HepG2 (cell line): ENCODE data around the gene ZSCAN26. TPM values are rescaled to one million over a fixed set of nuclear protein-coding genes. Genes with fewer than 3 reads are reported as not detected.

Source experiments
- AFF4 ChIP-seq: sonication (generic); formaldehyde crosslinking; IDR thresholded peaks from 2 replicates; pipeline ENCODE4 v1.4.0; 2020; ENCODE audit warnings: missing genetic modification reagents
- CCAR2 ChIP-seq: fragments of 200-400 bp; formaldehyde crosslinking; optimal IDR thresholded peaks from 2 replicates; pipeline ENCODE3; 2018; ENCODE audit warnings: low read depth, mild to moderate bottlenecking, low read length, moderate library complexity
- CEBPG ChIP-seq: IDR thresholded peaks from 2 replicates; pipeline ENCODE4 v1.6.1; 2016
- RFX5 ChIP-seq: IDR thresholded peaks from 2 replicates; pipeline ENCODE4 v1.6.1; 2011; ENCODE audit warnings: low read depth, low read length, improper control_type of control experiment
- RXRB ChIP-seq: IDR thresholded peaks from 2 replicates; pipeline ENCODE4 v1.6.1; 2016; ENCODE audit warnings: borderline replicate concordance, missing genetic modification reagents, missing compliant biosample characterization
- SCMH1 ChIP-seq: sonication (generic); formaldehyde crosslinking; IDR thresholded peaks from 2 replicates; pipeline ENCODE4 v1.9.0; 2021; ENCODE audit warnings: missing genetic modification reagents, mild to moderate bottlenecking, borderline replicate concordance
- TBP ChIP-seq: sonication (generic); formaldehyde crosslinking; IDR thresholded peaks from 2 replicates; pipeline ENCODE4 v1.5.0; 2020; ENCODE audit warnings: missing genetic modification reagents
- TP53 ChIP-seq: sonication (generic); formaldehyde crosslinking; conservative IDR thresholded peaks from 2 replicates; pipeline ENCODE4 v1.4.0; 2020; ENCODE audit warnings: missing genetic modification reagents
- ZBTB1 ChIP-seq: sonication (generic); formaldehyde crosslinking; IDR thresholded peaks from 2 replicates; pipeline ENCODE4 v1.4.0; 2020; ENCODE audit warnings: missing genetic modification reagents, borderline replicate concordance
- ZC3H13 ChIP-seq: sonication (generic); formaldehyde crosslinking; IDR thresholded peaks from 2 replicates; pipeline ENCODE4 v1.8.1; 2023; ENCODE audit warnings: mild to moderate bottlenecking, missing genetic modification reagents, moderate library complexity
- ZFP36L1 ChIP-seq: sonication (generic); formaldehyde crosslinking; IDR thresholded peaks from 2 replicates; pipeline ENCODE4 v1.8.0; 2022; ENCODE audit warnings: mild to moderate bottlenecking, missing genetic modification reagents, moderate library complexity
- ZNF225 ChIP-seq: sonication (generic); formaldehyde crosslinking; IDR thresholded peaks from 2 replicates; pipeline ENCODE4 v1.4.0; 2020; ENCODE audit warnings: mild to moderate bottlenecking, missing genetic modification reagents
- ZNF280B ChIP-seq: sonication (generic); formaldehyde crosslinking; IDR thresholded peaks from 2 replicates; pipeline ENCODE4 v1.5.0; 2020; ENCODE audit warnings: missing genetic modification reagents, mild to moderate bottlenecking, borderline replicate concordance
- ZNF34 ChIP-seq: sonication (generic); formaldehyde crosslinking; IDR thresholded peaks from 2 replicates; pipeline ENCODE4 v1.4.0; 2020; ENCODE audit warnings: mild to moderate bottlenecking, missing genetic modification reagents, borderline replicate concordance
- ZNF556 ChIP-seq: sonication (generic); formaldehyde crosslinking; IDR thresholded peaks from 2 replicates; pipeline ENCODE4 v1.4.0; 2020; ENCODE audit warnings: mild to moderate bottlenecking, missing genetic modification reagents, borderline replicate concordance
- ZNF670 ChIP-seq: sonication (generic); formaldehyde crosslinking; IDR thresholded peaks from 2 replicates; pipeline ENCODE4 v1.8.0; 2022; ENCODE audit warnings: mild to moderate bottlenecking, missing genetic modification reagents, borderline replicate concordance
- ZNF878 ChIP-seq: sonication (generic); formaldehyde crosslinking; IDR thresholded peaks from 2 replicates; pipeline ENCODE4 v1.8.1; 2023; ENCODE audit warnings: mild to moderate bottlenecking, missing genetic modification reagents, moderate library complexity
- polyA plus RNA-seq, 8 experiments: library from polyadenylated mRNA; depleted of rRNA in 3 of 8; stranded (reverse) in 7 of 8; unstranded in 1 of 8; fragments of >200 nt; fragmentation: Illumina TruSeq in 4 of 8; extraction: Trizol in 4 of 8; gene quantifications; 2 replicates each; pipeline versions ENCODE4 v1.2.1 to v1.2.3, GENCODE V29; 2011 to 2016; ENCODE audit warnings: low read depth in 4 of 8, missing spikeins in 1 of 8, mixed read lengths in 1 of 8; ENCODE audit not compliant: insufficient read depth in 1 of 8
- total RNA-seq, 5 experiments: library from RNA; depleted of rRNA; stranded (reverse); fragments of >200 nt; fragmentation: Illumina TruSeq; extraction: Trizol; gene quantifications; 2 replicates each; pipeline ENCODE4 v1.2.3, GENCODE V29; 2016; ENCODE audit warnings: low read depth in 1 of 5
- TF ChIP-seq, protein P1 (sequence below): sonication (generic); formaldehyde crosslinking; IDR thresholded peaks from 2 replicates; pipeline ENCODE4 v1.4.0; 2020; ENCODE audit warnings: missing genetic modification reagents
- TF ChIP-seq, protein P2 (sequence below): sonication (generic); formaldehyde crosslinking; IDR thresholded peaks from 2 replicates; pipeline ENCODE4 v1.4.0; 2020; ENCODE audit warnings: mild to moderate bottlenecking, missing genetic modification reagents

The ZSCAN26 gene
- total and polyA plus RNA-seq, 2 of the 13 experiments (the other 11 are each of a cell fraction or from before 2014, with no cell fraction given), result 12.0 to 15.6 TPM

DNA sequence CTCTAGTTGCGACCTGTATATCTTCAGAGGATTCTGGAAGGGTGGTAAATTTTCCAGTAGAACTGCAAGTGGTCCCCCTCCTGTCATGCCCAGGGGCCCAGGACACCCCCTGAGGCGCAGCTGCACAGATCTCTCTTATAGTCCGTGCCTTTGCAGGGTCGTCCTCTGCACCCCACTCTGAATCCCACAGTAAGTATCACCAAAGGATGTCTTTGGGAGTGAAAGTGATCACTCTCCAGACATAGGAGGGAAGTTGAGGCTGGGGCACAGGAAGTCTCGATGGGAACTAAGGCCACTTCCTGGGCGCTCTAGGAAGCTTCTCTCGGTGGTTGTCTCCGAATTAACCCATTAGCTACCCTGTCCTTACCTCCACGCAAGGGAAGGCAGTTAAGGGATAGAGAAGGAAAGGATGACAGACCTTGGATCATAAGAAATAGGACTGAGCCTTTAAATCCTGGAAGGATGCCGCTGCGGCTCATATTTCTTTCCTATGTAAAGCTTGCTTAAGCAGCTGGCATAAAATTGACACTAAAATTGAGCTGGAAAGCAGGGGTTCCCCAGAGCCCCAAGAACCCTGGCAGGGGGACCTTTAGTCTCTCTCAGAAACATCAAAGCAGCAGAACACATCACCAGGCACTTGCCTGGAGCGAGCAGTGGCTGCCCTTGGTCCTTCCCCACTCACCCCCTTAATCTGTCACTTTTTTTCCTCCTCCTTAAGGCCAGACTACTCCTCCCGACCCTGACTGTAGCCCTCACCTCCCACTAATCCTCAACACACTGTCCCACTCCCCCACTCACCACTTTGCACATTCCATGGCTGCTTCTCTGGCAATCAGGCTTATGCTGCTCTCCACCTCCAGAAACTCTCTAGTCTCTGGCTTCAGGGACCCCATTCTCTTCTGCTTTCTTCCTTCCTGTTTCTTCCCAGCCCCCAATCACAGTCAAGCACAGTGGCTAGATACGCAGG, 14.7 kb upstream of the ZSCAN26 start, which contains the start of gene ZKSCAN4 (continued):
- TF ChIP-seq ZBTB1 (CRISPR knock-in tag), result no peak
- peak; percentile 59; the same call in 1 of the 2 replicates for TF ChIP-seq ZC3H13 (CRISPR knock-in tag)
- peak; percentile 73; the same call in 1 of the 2 replicates for TF ChIP-seq RXRB (CRISPR knock-in tag)
- TF ChIP-seq, protein P1, sequence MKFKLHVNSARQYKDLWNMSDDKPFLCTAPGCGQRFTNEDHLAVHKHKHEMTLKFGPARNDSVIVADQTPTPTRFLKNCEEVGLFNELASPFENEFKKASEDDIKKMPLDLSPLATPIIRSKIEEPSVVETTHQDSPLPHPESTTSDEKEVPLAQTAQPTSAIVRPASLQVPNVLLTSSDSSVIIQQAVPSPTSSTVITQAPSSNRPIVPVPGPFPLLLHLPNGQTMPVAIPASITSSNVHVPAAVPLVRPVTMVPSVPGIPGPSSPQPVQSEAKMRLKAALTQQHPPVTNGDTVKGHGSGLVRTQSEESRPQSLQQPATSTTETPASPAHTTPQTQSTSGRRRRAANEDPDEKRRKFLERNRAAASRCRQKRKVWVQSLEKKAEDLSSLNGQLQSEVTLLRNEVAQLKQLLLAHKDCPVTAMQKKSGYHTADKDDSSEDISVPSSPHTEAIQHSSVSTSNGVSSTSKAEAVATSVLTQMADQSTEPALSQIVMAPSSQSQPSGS (CRISPR knock-in tag), result 0 out of 2 replicates have a peak, but pooled peaks have one; percentile 55
- TF ChIP-seq RFX5, result no peak
- 0 out of 2 replicates have a peak, but pooled peaks have one; percentile 10 for TF ChIP-seq ZNF670 (CRISPR knock-in tag)
- no peak for TF ChIP-seq AFF4 (CRISPR knock-in tag)
- no peak for TF ChIP-seq ZNF280B (CRISPR knock-in tag)
- TF ChIP-seq TP53 (CRISPR knock-in tag), result no peak; the same call in 1 of the 2 replicates
- TF ChIP-seq ZFP36L1 (CRISPR knock-in tag), result no peak
- peak; percentile 18 for TF ChIP-seq CCAR2
- peak; percentile 4; the same call in 1 of the 2 replicates for TF ChIP-seq ZNF225
- no peak for TF ChIP-seq TBP (CRISPR knock-in tag)
- TF ChIP-seq ZNF34 (CRISPR knock-in tag), result no peak; the same call in 1 of the 2 replicates
- TF ChIP-seq CEBPG (CRISPR knock-in tag), result 0 out of 2 replicates have a peak, but pooled peaks have one; percentile 12
- TF ChIP-seq ZNF878 (CRISPR knock-in tag), result 0 out of 2 replicates have a peak, but pooled peaks have one; percentile 43
- TF ChIP-seq SCMH1 (CRISPR knock-in tag), result no peak
- TF ChIP-seq ZNF556 (CRISPR knock-in tag), result peak; percentile 58; the same call in 1 of the 2 replicates
- TF ChIP-seq, protein P2, sequence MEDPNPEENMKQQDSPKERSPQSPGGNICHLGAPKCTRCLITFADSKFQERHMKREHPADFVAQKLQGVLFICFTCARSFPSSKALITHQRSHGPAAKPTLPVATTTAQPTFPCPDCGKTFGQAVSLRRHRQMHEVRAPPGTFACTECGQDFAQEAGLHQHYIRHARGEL (CRISPR knock-in tag), result no peak
